Measurements from ENCODE around the gene UNC5C. TPM values are rescaled to one million over a fixed set of nuclear protein-coding genes. Genes with fewer than 3 reads are reported as not detected.

The UNC5C gene
- total and polyA plus RNA-seq, 2 experiments from 2014 or later = 3.5 to 16.0 TPM

GRCh38 chr4:95300304-95300703, 248.5 kb downstream of the UNC5C start:
- Histone ChIP-seq H3K27ac (no peak overlapping the region), H3K27me3 (no peaks in the 10 kb centered on the region)
- WGBS (ENCODE audit: low lambda C conversion rate, missing lambda C conversion rate) = 77% methylated on average over 1 of the region's 1 CpG

GRCh38 chr4:95296052-95296451, 252.7 kb downstream of the UNC5C start:
- TF ChIP-seq EZH2phosphoT487 (IDR thresholded peaks at IDR 0.05; ENCODE audit: low read depth, severe bottlenecking, unreplicated experiment) (no peak), EZH2 (IDR thresholded peaks at IDR 0.05; ENCODE audit: borderline replicate concordance) (no peak), CTCF (IDR thresholded peaks at IDR 0.05; ENCODE audit: poor library complexity) (no peak)
- Histone ChIP-seq H2AFZ (no peak overlapping the region), H3K27me3 (no peaks in the 10 kb centered on the region), H3K9me2 (replicated peaks; ENCODE audit: insufficient read depth) (no peaks in the 10 kb centered on the region), H4K20me1 (ENCODE audit: insufficient read depth, poor library complexity, severe bottlenecking) (no peaks in the 10 kb centered on the region), H3K9me3 (ENCODE audit: low read depth) (no peaks in the 10 kb centered on the region), H3K79me2 (no peaks in the 10 kb centered on the region), H3K27ac (no peak overlapping the region), H3K4me1 (ENCODE audit: insufficient read depth) (no peaks in the 10 kb centered on the region), H3K4me2 (no peak overlapping the region), H3K4me3 (no peak overlapping the region), H3K36me3 (replicated peaks; ENCODE audit: insufficient read depth, low read depth) (no peaks in the 10 kb centered on the region)
- DNase-seq (ENCODE audit: low spot score) = no peak
- WGBS (ENCODE audit: low lambda C conversion rate, missing lambda C conversion rate) = 87% methylated on average over 2 of the region's 2 CpGs

More at GRCh38 chr4:95300304-95300703, 248.5 kb downstream of the UNC5C start:
- Histone ChIP-seq H3K79me2 (no peaks in the 10 kb centered on the region), H2AFZ (no peak overlapping the region), H3K9me3 (ENCODE audit: low read depth) (no peaks in the 10 kb centered on the region), H3K9me2 (replicated peaks; ENCODE audit: insufficient read depth) (no peaks in the 10 kb centered on the region), H3K4me3 (no peak overlapping the region), H3K36me3 (replicated peaks; ENCODE audit: insufficient read depth, low read depth) (no peaks in the 10 kb centered on the region), H3K4me2 (no peak overlapping the region), H4K20me1 (ENCODE audit: insufficient read depth, poor library complexity, severe bottlenecking) (no peaks in the 10 kb centered on the region), H3K4me1 (ENCODE audit: insufficient read depth) (no peaks in the 10 kb centered on the region)
- no peak for TF ChIP-seq EZH2 (IDR thresholded peaks at IDR 0.05; ENCODE audit: borderline replicate concordance)
- no peak for TF ChIP-seq EZH2phosphoT487 (IDR thresholded peaks at IDR 0.05; ENCODE audit: low read depth, severe bottlenecking, unreplicated experiment)
- TF ChIP-seq CTCF (IDR thresholded peaks at IDR 0.05; ENCODE audit: poor library complexity) = no peak
- DNase-seq (ENCODE audit: low spot score) = no peak

GRCh38 chr4:95295157-95295556, 253.6 kb downstream of the UNC5C start:
- no peak for TF ChIP-seq EZH2phosphoT487 (IDR thresholded peaks at IDR 0.05; ENCODE audit: low read depth, severe bottlenecking, unreplicated experiment)
- TF ChIP-seq EZH2 (IDR thresholded peaks at IDR 0.05; ENCODE audit: borderline replicate concordance) = no peak
- no peak for TF ChIP-seq CTCF (IDR thresholded peaks at IDR 0.05; ENCODE audit: poor library complexity)
- no peak for DNase-seq (ENCODE audit: low spot score)
- no peaks in the 10 kb centered on the region for H3K9me3 ChIP-seq (ENCODE audit: low read depth)
- H3K9me2 ChIP-seq (replicated peaks; ENCODE audit: insufficient read depth) = no peaks in the 10 kb centered on the region
- H4K20me1 ChIP-seq (ENCODE audit: insufficient read depth, poor library complexity, severe bottlenecking) = no peaks in the 10 kb centered on the region
- H2AFZ ChIP-seq = no peak overlapping the region
- no peak overlapping the region for H3K4me3 ChIP-seq
- H3K4me2 ChIP-seq = no peak overlapping the region
- no peaks in the 10 kb centered on the region for H3K27me3 ChIP-seq
- H3K27ac ChIP-seq = no peak overlapping the region
- no peaks in the 10 kb centered on the region for H3K36me3 ChIP-seq (replicated peaks; ENCODE audit: insufficient read depth, low read depth)
- no peaks in the 10 kb centered on the region for H3K79me2 ChIP-seq
- no peaks in the 10 kb centered on the region for H3K4me1 ChIP-seq (ENCODE audit: insufficient read depth)
- WGBS (ENCODE audit: low lambda C conversion rate, missing lambda C conversion rate) = 96% methylated on average over 1 of the region's 1 CpG

GRCh38 chr4:95294321-95294720, 254.5 kb downstream of the UNC5C start:
- H4K20me1 ChIP-seq (ENCODE audit: insufficient read depth, poor library complexity, severe bottlenecking) = no peaks in the 10 kb centered on the region
- peaks cover 3% of the 10 kb centered on the region for H3K4me1 ChIP-seq (ENCODE audit: insufficient read depth)
- no peak overlapping the region for H3K4me2 ChIP-seq
- no peaks in the 10 kb centered on the region for H3K27me3 ChIP-seq
- H3K36me3 ChIP-seq (replicated peaks; ENCODE audit: insufficient read depth, low read depth) = no peaks in the 10 kb centered on the region
- H3K4me3 ChIP-seq = no peak overlapping the region
- H3K9me3 ChIP-seq (ENCODE audit: low read depth) = no peaks in the 10 kb centered on the region
- H2AFZ ChIP-seq = no peak overlapping the region
- WGBS (ENCODE audit: low lambda C conversion rate, missing lambda C conversion rate) = 90% methylated on average over 4 of the region's 4 CpGs
- H3K79me2 ChIP-seq = no peaks in the 10 kb centered on the region
- H3K27ac ChIP-seq = no peak overlapping the region
- H3K9me2 ChIP-seq (replicated peaks; ENCODE audit: insufficient read depth) = no peaks in the 10 kb centered on the region
- no peak for TF ChIP-seq EZH2phosphoT487 (IDR thresholded peaks at IDR 0.05; ENCODE audit: low read depth, severe bottlenecking, unreplicated experiment)
- no peak for TF ChIP-seq CTCF (IDR thresholded peaks at IDR 0.05; ENCODE audit: poor library complexity)
- TF ChIP-seq EZH2 (IDR thresholded peaks at IDR 0.05; ENCODE audit: borderline replicate concordance) = no peak
- DNase-seq (ENCODE audit: low spot score) = no peak

Measured in hepatocyte (in vitro differentiated cells).